Keratinocyte (primary cell): Measurements from ENCODE around the gene GYG1. TPM values are rescaled to one million over a fixed set of nuclear protein-coding genes. Genes with fewer than 3 reads are reported as not detected.

Experiments
- DNase-seq: peaks from one replicate; pipeline ENCODE4 v3.0.0-alpha.2; 2011; ENCODE audit warnings: low read depth, missing footprints, low spot score
- FAIRE-seq: peaks from 2 replicates; lab custom pipeline; 2011; peaks lifted over from hg19 to GRCh38; lab: Jason Lieb, UNC
- H2AFZ ChIP-seq: 2 replicates; pipeline ENCODE4 v1.6.0; 2012; ENCODE audit warnings: low read length, control low read depth, inconsistent platforms; ENCODE audit not compliant: control insufficient read depth
- H3K27ac ChIP-seq: 2 replicates; pipeline ENCODE4 v1.5.1; 2011; ENCODE audit warnings: low read length; ENCODE audit not compliant: control insufficient read depth, insufficient read depth
- H3K27me3 ChIP-seq: 3 replicates; pipeline ENCODE4 v1.6.0; 2011; ENCODE audit warnings: low read length; ENCODE audit not compliant: control insufficient read depth, insufficient read depth; ENCODE audit errors: extremely low read depth
- H3K36me3 ChIP-seq, 2 experiments: 2 replicates in 1 of 2; 3 replicates in 1 of 2; pipeline ENCODE4 v1.5.1; 2011; ENCODE audit warnings: low read length in 2 of 2, mild to moderate bottlenecking in 1 of 2; ENCODE audit not compliant: control insufficient read depth in 2 of 2, insufficient read depth in 2 of 2; ENCODE audit errors: extremely low read depth in 1 of 2
- H3K4me1 ChIP-seq: 3 replicates; pipeline ENCODE4 v1.5.1; 2011; ENCODE audit warnings: low read length; ENCODE audit not compliant: control insufficient read depth, insufficient read depth; ENCODE audit errors: extremely low read depth
- H3K4me2 ChIP-seq: 3 replicates; pipeline ENCODE4 v1.6.0; 2011; ENCODE audit warnings: low read depth, low read length; ENCODE audit not compliant: control insufficient read depth, insufficient read depth; ENCODE audit errors: extremely low read depth
- H3K4me3 ChIP-seq, 3 experiments: fragments of 200-600 bp in 1 of 3; sonication (generic) in 1 of 3; 2 replicates in 2 of 3; 3 replicates in 1 of 3; pipeline ENCODE4 v1.5.1; 2011 to 2016; ENCODE audit warnings: low read length in 3 of 3, mild to moderate bottlenecking in 3 of 3, control low read depth in 2 of 3, inconsistent platforms in 1 of 3, low read depth in 1 of 3, mixed read lengths in 1 of 3, mixed run types in 1 of 3, moderate library complexity in 1 of 3; ENCODE audit not compliant: control insufficient read depth in 2 of 3, insufficient read depth in 2 of 3; ENCODE audit errors: extremely low read depth in 1 of 3
- H3K79me2 ChIP-seq: 2 replicates; pipeline ENCODE4 v1.6.0; 2012; ENCODE audit warnings: low read length; ENCODE audit not compliant: control insufficient read depth, insufficient read depth
- H3K9ac ChIP-seq: 3 replicates; pipeline ENCODE4 v1.6.0; 2011; ENCODE audit warnings: low read length; ENCODE audit not compliant: control insufficient read depth, insufficient read depth; ENCODE audit errors: extremely low read depth
- H3K9me1 ChIP-seq: 3 replicates; pipeline ENCODE4 v1.6.0; 2011; ENCODE audit warnings: low read length; ENCODE audit not compliant: control insufficient read depth, insufficient read depth; ENCODE audit errors: extremely low read depth
- H3K9me3 ChIP-seq: 2 replicates; pipeline ENCODE4 v1.5.1; 2012; ENCODE audit warnings: low read depth, low read length; ENCODE audit not compliant: control insufficient read depth
- H4K20me1 ChIP-seq: 3 replicates; pipeline ENCODE4 v1.6.0; 2011; ENCODE audit warnings: low read length; ENCODE audit not compliant: control insufficient read depth, insufficient read depth; ENCODE audit errors: extremely low read depth
- CTCF ChIP-seq, 3 experiments: IDR thresholded peaks in 1 of 3; conservative IDR thresholded peaks in 1 of 3; optimal IDR thresholded peaks in 1 of 3; 2 replicates in 2 of 3; 3 replicates in 1 of 3; pipeline versions ENCODE3 to v1.5.1; 2011; ENCODE audit warnings: low read length in 3 of 3, mild to moderate bottlenecking in 3 of 3, moderate library complexity in 2 of 3, control low read depth in 1 of 3, inconsistent platforms in 1 of 3; ENCODE audit not compliant: insufficient read depth in 2 of 3; ENCODE audit errors: extremely low read depth in 1 of 3
- EZH2 ChIP-seq: IDR thresholded peaks from one replicate; pipeline ENCODE4 v1.6.1; 2012; ENCODE audit warnings: inconsistent platforms, mild to moderate bottlenecking, low read length, moderate library complexity
- dilution Hi-C: fragments of 300-500 bp; cut with MboI; formaldehyde crosslinking; loops from one replicate; pipeline ENCODE4 v1.7.0; 2020; ENCODE audit warnings: low sequenced_read_pairs; ENCODE audit not compliant: extremely low pct_ligation_motif_present
- polyA minus RNA-seq, 3 experiments: library from RNA; depleted of rRNA, polyadenylated mRNA; stranded (reverse); fragments of >200 nt; gene quantifications; 1 replicate in 1 of 3; 2 replicates in 1 of 3; 3 replicates in 1 of 3; pipeline ENCODE4 v1.2.3, GENCODE V29; 2011
- polyA plus RNA-seq, 5 experiments: library from polyadenylated mRNA; depleted of rRNA in 3 of 5; stranded (reverse) in 3 of 5; stranded (forward) in 1 of 5; unstranded in 1 of 5; fragments of >200 nt; gene quantifications; 1 replicate in 1 of 5; 2 replicates in 3 of 5; 3 replicates in 1 of 5; pipeline versions ENCODE4 v1.2.1 to v1.2.3, GENCODE V29; 2011 to 2012; ENCODE audit warnings: missing spikeins in 2 of 5, low read depth in 1 of 5, low replicate concordance in 1 of 5

GYG1 gene
- polyA plus RNA-seq (20.6 to 25.7 TPM (median 25.2 TPM) in 3 replicates), polyA minus RNA-seq (15.1 to 24.6 TPM (median 17.9 TPM) in 3 replicates)
- polyA plus RNA-seq (2011; ENCODE audit: low read depth) = 14.0 TPM
- 20.0 and 42.6 TPM in 2 replicates for polyA plus RNA-seq (2011; cell fraction: cytosol; rRNA removed)
- polyA plus RNA-seq (2011; cell fraction: nucleus; rRNA removed) = 14.6 and 17.5 TPM in 2 replicates
- polyA plus RNA-seq (2012; ENCODE audit: low replicate concordance) = 31.1 and 40.7 TPM in 2 replicates
- 20.5 TPM for polyA minus RNA-seq (2011; cell fraction: cytosol; rRNA and poly(A)+ RNA removed)
- 7.6 and 8.1 TPM in 2 replicates for polyA minus RNA-seq (2011; cell fraction: nucleus; rRNA and poly(A)+ RNA removed)

- Histone ChIP-seq H3K4me1 (peaks cover 9% of the 10 kb centered on the region), H4K20me1 (no peaks in the 10 kb centered on the region), H3K27ac (peak within 1 kb of the TSS; percentile 43), H3K9me3 (no peaks in the 10 kb centered on the region), H2AFZ (peak within 1 kb of the TSS; percentile 81), H3K27me3 (no peaks in the 10 kb centered on the region), H3K36me3 (peaks cover 0 to 5% of the 10 kb centered on the region in 2 experiments), H3K79me2 (peaks cover 7% of the 10 kb centered on the region), H3K9ac (peak within 1 kb of the TSS; percentile 81), H3K4me2 (peak within 1 kb of the TSS; percentile 94), H3K9me1 (no peaks in the 10 kb centered on the region), H3K4me3 (peak within 1 kb of the TSS; percentile 74 to 77 (median 77))
- peak in 2 of 3 experiments; percentile 9 to 34 for TF ChIP-seq CTCF (optimal IDR thresholded peaks at IDR 0.05 in 1 of 3, IDR thresholded peaks at IDR 0.05 in 1 of 3, conservative IDR thresholded peaks at IDR 0.05 in 1 of 3; ENCODE audit: extremely low read depth in 1 of 3, insufficient read depth in 2 of 3, low read length in 3 of 3)
- TF ChIP-seq EZH2 = no peak
- no peak for FAIRE-seq
- DNase-seq = no peak
- dilution Hi-C loops = no loop called here
Observed at GRCh38 chr3:148991219-148992026, at the start of gene GYG1. GYG1 (plus strand) TSS chr3:148991540; CDS start chr3:148991641, 101 bp downstream.

- DNase-seq = peak; percentile 66
- peak; percentile 84 for FAIRE-seq
- no peak overlapping the region for H3K9ac ChIP-seq
- no peak overlapping the region for H2AFZ ChIP-seq
- H3K36me3 ChIP-seq = no peaks in the 10 kb centered on the region
- no peaks in the 10 kb centered on the region for H3K9me3 ChIP-seq
- TF ChIP-seq CTCF (optimal IDR thresholded peaks at IDR 0.05 in 1 of 3, IDR thresholded peaks at IDR 0.05 in 1 of 3, conservative IDR thresholded peaks at IDR 0.05 in 1 of 3; ENCODE audit: extremely low read depth in 1 of 3, insufficient read depth in 2 of 3, low read length in 3 of 3) (peak; percentile 52 to 72 (median 58)), EZH2 (no peak)
- no peak overlapping the region for H3K27ac ChIP-seq
- no peak overlapping the region for H3K4me3 ChIP-seq
- H4K20me1 ChIP-seq = no peaks in the 10 kb centered on the region
- no peaks in the 10 kb centered on the region for H3K27me3 ChIP-seq
- H3K4me2 ChIP-seq = no peak overlapping the region
- H3K9me1 ChIP-seq = no peaks in the 10 kb centered on the region
- H3K79me2 ChIP-seq = no peaks in the 10 kb centered on the region
- dilution Hi-C loops = no loop called here
- H3K4me1 ChIP-seq = no peaks in the 10 kb centered on the region
Observed at GRCh38 chr3:148943506-148944205, 47.7 kb upstream of the GYG1 start.
